Endothelial cell of umbilical vein (primary cell): ENCODE results near the gene TAF1A. TPM values are rescaled to one million over a fixed set of nuclear protein-coding genes. Genes with fewer than 3 reads are reported as not detected.

Source experiments
- BruUV-seq: library from RNA; stranded (reverse); fragments of 400-500 nt; replicated peaks from 2 replicates; lab custom pipeline; 2021; lab: Mats Ljungman, UMichigan
- CTCF ChIA-PET: fragments of 300-600, 350-600 bp; sonication (Branson Sonifier 250); formaldehyde crosslinking; loops from one replicate; lab custom pipeline; 2021; ENCODE audit warnings: antibody characterized with exemption, inconsistent platforms; lab: Charles Lee
- POLR2A ChIA-PET: fragments of 300-600, 350-600 bp; sonication (Branson Sonifier 250); formaldehyde crosslinking; loops from one replicate; lab custom pipeline; 2021; ENCODE audit warnings: antibody characterized with exemption, inconsistent platforms; lab: Charles Lee
- DNase-seq: peaks from one replicate; pipeline ENCODE4 v3.0.0-alpha.2; 2011; ENCODE audit warnings: low read depth, low spot score
- FAIRE-seq: peaks from 2 replicates; lab custom pipeline; 2011; peaks lifted over from hg19 to GRCh38; lab: Jason Lieb, UNC
- H2AFZ ChIP-seq: 2 replicates; pipeline ENCODE4 v1.6.0; 2012; ENCODE audit warnings: low read depth, low read length, control low read depth, inconsistent platforms
- H3K27ac ChIP-seq: 2 replicates; pipeline ENCODE4 v1.5.1; 2011; ENCODE audit warnings: low read depth, mild to moderate bottlenecking, control low read depth, low read length, moderate library complexity; ENCODE audit not compliant: insufficient read depth
- H3K27me3 ChIP-seq, 2 experiments: 2 replicates each; pipeline versions ENCODE4 v1.6.0 to v1.6.1; 2011; ENCODE audit warnings: low read length in 2 of 2, mixed read lengths in 1 of 2; ENCODE audit not compliant: control insufficient read depth in 2 of 2, insufficient read depth in 2 of 2
- H3K36me3 ChIP-seq, 2 experiments: 2 replicates in 1 of 2; 3 replicates in 1 of 2; pipeline ENCODE4 v1.5.1; 2011; ENCODE audit warnings: low read length in 2 of 2, mild to moderate bottlenecking in 1 of 2, moderate library complexity in 1 of 2; ENCODE audit not compliant: control insufficient read depth in 2 of 2, insufficient read depth in 2 of 2; ENCODE audit errors: extremely low read depth in 1 of 2
- H3K4me1 ChIP-seq: 3 replicates; pipeline ENCODE4 v1.5.1; 2011; ENCODE audit warnings: mild to moderate bottlenecking, low read length; ENCODE audit not compliant: control insufficient read depth, insufficient read depth; ENCODE audit errors: extremely low read depth
- H3K4me2 ChIP-seq: 2 replicates; pipeline ENCODE4 v1.6.1; 2011; ENCODE audit warnings: low read length, control low read depth, mixed read lengths; ENCODE audit not compliant: insufficient read depth
- H3K4me3 ChIP-seq, 3 experiments: fragments of 200-600 bp in 1 of 3; sonication (generic), shearing (Covaris generic) in 1 of 3; replicated peaks in 1 of 3; 2 replicates each; pipeline ENCODE4 v1.5.1; 2011 to 2016; ENCODE audit warnings: control low read depth in 3 of 3, low read length in 3 of 3, mild to moderate bottlenecking in 2 of 3, inconsistent platforms in 1 of 3, low read depth in 1 of 3, moderate library complexity in 1 of 3; ENCODE audit not compliant: insufficient read depth in 1 of 3
- H3K79me2 ChIP-seq: 2 replicates; pipeline ENCODE4 v1.6.0; 2012; ENCODE audit warnings: low read length, inconsistent platforms; ENCODE audit not compliant: control insufficient read depth, insufficient read depth
- H3K9ac ChIP-seq: replicated peaks from 2 replicates; pipeline ENCODE3; 2011; ENCODE audit warnings: low read length, control low read depth; ENCODE audit not compliant: insufficient read depth; ENCODE audit errors: extremely low read depth
- H3K9me1 ChIP-seq: replicated peaks from 3 replicates; pipeline ENCODE4 v1.6.0; 2011; ENCODE audit warnings: mild to moderate bottlenecking, low read length; ENCODE audit not compliant: control insufficient read depth, insufficient read depth; ENCODE audit errors: extremely low read depth
- H3K9me3 ChIP-seq: replicated peaks from 2 replicates; pipeline ENCODE4 v1.5.1; 2012; ENCODE audit warnings: low read length, inconsistent platforms; ENCODE audit not compliant: control insufficient read depth, insufficient read depth
- H4K20me1 ChIP-seq: replicated peaks from 2 replicates; pipeline ENCODE3; 2011; ENCODE audit warnings: mild to moderate bottlenecking, low read length; ENCODE audit not compliant: control insufficient read depth, insufficient read depth; ENCODE audit errors: extremely low read depth
- EZH2 ChIP-seq: IDR thresholded peaks from 2 replicates; pipeline ENCODE4 v1.6.1; 2012; ENCODE audit warnings: borderline replicate concordance, low read depth, mild to moderate bottlenecking, moderate library complexity, low read length, inconsistent platforms; ENCODE audit not compliant: severe bottlenecking
- FOS ChIP-seq: IDR thresholded peaks from 2 replicates; pipeline ENCODE4 v1.6.1; 2011; ENCODE audit warnings: mild to moderate bottlenecking, low read length, moderate library complexity, borderline replicate concordance; ENCODE audit not compliant: insufficient read depth
- GATA2 ChIP-seq: IDR thresholded peaks from 2 replicates; pipeline ENCODE4 v1.7.0; 2011; ENCODE audit warnings: low read depth, mild to moderate bottlenecking, moderate library complexity, mixed read lengths, low read length; ENCODE audit not compliant: insufficient read length, insufficient read depth
- JUN ChIP-seq: IDR thresholded peaks from 2 replicates; pipeline ENCODE4 v1.6.1; 2011; ENCODE audit warnings: borderline replicate concordance, low read depth; ENCODE audit not compliant: insufficient read length, insufficient read depth
- MYC ChIP-seq: IDR thresholded peaks from one replicate; pipeline ENCODE4 v1.6.1; 2011; ENCODE audit warnings: mild to moderate bottlenecking, low read depth, low read length
- POLR2A ChIP-seq: IDR thresholded peaks from 2 replicates; pipeline ENCODE4 v1.6.1; 2012; ENCODE audit warnings: low read depth, mild to moderate bottlenecking, control low read depth, low read length
- POLR2AphosphoS5 ChIP-seq: IDR thresholded peaks from 2 replicates; pipeline ENCODE4 v1.6.1; 2012; ENCODE audit warnings: low read depth, mild to moderate bottlenecking, control low read depth, low read length, moderate library complexity; ENCODE audit not compliant: insufficient read depth
- dilution Hi-C: fragments of 300-500 bp; cut with MboI; formaldehyde crosslinking; loops from one replicate; pipeline ENCODE4 v1.15.0; 2019; ENCODE audit warnings: low sequenced_read_pairs; ENCODE audit not compliant: extremely low pct_ligation_motif_present
- intact Hi-C: fragments of 100-400 bp; cut with micrococcal nuclease; formaldehyde crosslinking; loops from one replicate; pipeline ENCODE4 v1.10.0; 2022
- polyA plus RNA-seq, 4 experiments: library from polyadenylated mRNA; depleted of rRNA in 3 of 4; stranded (reverse) in 3 of 4; unstranded in 1 of 4; fragments of >200 nt; gene quantifications; 2 replicates each; pipeline versions ENCODE4 v1.2.1 to v1.2.3, GENCODE V29; 2011 to 2012; ENCODE audit warnings: missing spikeins in 1 of 4
- total RNA-seq: library from RNA; stranded (reverse); gene quantifications from 2 replicates; pipeline ENCODE4 v1.2.3, GENCODE V29; 2021
- TF ChIP-seq, protein P1 (sequence below), 2 donors: IDR thresholded peaks; 1 replicate in 1 of 2; 2 replicates in 1 of 2; pipeline ENCODE4 v1.5.1; 2011; ENCODE audit warnings: low read length in 2 of 2, mild to moderate bottlenecking in 2 of 2, moderate library complexity in 2 of 2, control low read depth in 1 of 2, inconsistent platforms in 1 of 2, low read depth in 1 of 2; ENCODE audit not compliant: insufficient read depth in 1 of 2; ENCODE audit errors: extremely low read depth in 1 of 2
- TF ChIP-seq, protein P2 (sequence below): IDR thresholded peaks from 2 replicates; pipeline ENCODE4 v1.6.1; 2011; ENCODE audit not compliant: insufficient read depth, insufficient read length

TAF1A gene
- total and polyA plus RNA-seq, 2 donors (not counting 3 experiments of a cell fraction or from before 2014, with no cell fraction given) = 1.3 to 5.3 TPM

DNA sequence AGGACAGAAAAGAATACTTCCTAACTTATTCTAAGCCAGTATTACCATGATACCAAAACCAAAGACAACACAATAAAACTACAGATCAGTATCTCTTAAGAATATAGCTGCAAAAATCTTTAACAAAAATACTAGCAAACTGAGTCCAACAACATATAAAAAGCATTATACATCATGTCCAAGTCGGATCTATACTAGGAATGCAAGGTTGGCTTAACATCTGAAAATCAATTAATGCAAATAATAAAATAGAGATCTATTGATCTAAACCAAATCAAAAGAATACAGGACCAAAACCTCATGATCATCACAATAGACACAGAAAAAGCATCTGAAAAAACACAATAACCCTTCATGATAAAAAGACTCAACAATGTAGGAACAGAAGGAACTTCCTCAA lies 18.9 kb downstream of the TAF1A start:
- dilution Hi-C loops (no loop called here), intact Hi-C loops (no loop called here)
- FAIRE-seq = no peak
- Histone ChIP-seq H3K4me3 (no peak overlapping the region), H3K9ac (no peak overlapping the region), H3K4me2 (no peak overlapping the region), H3K36me3 (no peaks in the 10 kb centered on the region), H3K9me1 (no peaks in the 10 kb centered on the region), H3K4me1 (no peaks in the 10 kb centered on the region), H3K27ac (no peak overlapping the region), H4K20me1 (no peaks in the 10 kb centered on the region), H3K79me2 (no peaks in the 10 kb centered on the region), H3K9me3 (no peaks in the 10 kb centered on the region), H3K27me3 (no peaks in the 10 kb centered on the region), H2AFZ (no peak overlapping the region)
- DNase-seq = no peak
- BruUV-seq = no TSS peak
- TF ChIP-seq, protein P1, sequence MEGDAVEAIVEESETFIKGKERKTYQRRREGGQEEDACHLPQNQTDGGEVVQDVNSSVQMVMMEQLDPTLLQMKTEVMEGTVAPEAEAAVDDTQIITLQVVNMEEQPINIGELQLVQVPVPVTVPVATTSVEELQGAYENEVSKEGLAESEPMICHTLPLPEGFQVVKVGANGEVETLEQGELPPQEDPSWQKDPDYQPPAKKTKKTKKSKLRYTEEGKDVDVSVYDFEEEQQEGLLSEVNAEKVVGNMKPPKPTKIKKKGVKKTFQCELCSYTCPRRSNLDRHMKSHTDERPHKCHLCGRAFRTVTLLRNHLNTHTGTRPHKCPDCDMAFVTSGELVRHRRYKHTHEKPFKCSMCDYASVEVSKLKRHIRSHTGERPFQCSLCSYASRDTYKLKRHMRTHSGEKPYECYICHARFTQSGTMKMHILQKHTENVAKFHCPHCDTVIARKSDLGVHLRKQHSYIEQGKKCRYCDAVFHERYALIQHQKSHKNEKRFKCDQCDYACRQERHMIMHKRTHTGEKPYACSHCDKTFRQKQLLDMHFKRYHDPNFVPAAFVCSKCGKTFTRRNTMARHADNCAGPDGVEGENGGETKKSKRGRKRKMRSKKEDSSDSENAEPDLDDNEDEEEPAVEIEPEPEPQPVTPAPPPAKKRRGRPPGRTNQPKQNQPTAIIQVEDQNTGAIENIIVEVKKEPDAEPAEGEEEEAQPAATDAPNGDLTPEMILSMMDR (IDR thresholded peaks at IDR 0.05; ENCODE audit: extremely low read depth in 1 of 2, insufficient read depth in 1 of 2, low read depth in 1 of 2, low read length in 2 of 2) = no peak
- TF ChIP-seq JUN (no peak), FOS (no peak), POLR2AphosphoS5 (no peak), MYC (no peak), GATA2 (no peak), POLR2A (no peak), EZH2 (no peak)
- TF ChIP-seq, protein P2, sequence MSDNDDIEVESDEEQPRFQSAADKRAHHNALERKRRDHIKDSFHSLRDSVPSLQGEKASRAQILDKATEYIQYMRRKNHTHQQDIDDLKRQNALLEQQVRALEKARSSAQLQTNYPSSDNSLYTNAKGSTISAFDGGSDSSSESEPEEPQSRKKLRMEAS = no peak
- POLR2A ChIA-PET = no interaction called here
- CTCF ChIA-PET = interaction anchor here (0.6 to 1.6 kb wide), 2 partner anchors 12 to 63 kb away, joined by 3 to 5 read pairs; no protein-coding TSS in a partner anchor
